Natural killer cell (primary cell): ENCODE data around the gene LSAMP. TPM values are rescaled to one million over a fixed set of nuclear protein-coding genes. Genes with fewer than 3 reads are reported as not detected.

Experiments used
- ATAC-seq, 3 donors: fragments of 150-1000 bp in 2 of 3; fragments of 200-7000 bp in 1 of 3; cut with Tn5 transposase; 1 replicate in 1 of 3; 2 replicates in 2 of 3; pipeline ENCODE4 v1.10.0; 2021; ENCODE audit warnings: mild to moderate bottlenecking in 2 of 3, moderate library complexity in 2 of 3
- DNase-seq, 2 donors: peaks; one replicate each; pipeline versions ENCODE4 v3.0.0 to v3.0.0-alpha.2; 2013 to 2021; ENCODE audit warnings: mixed read lengths in 1 of 2
- H3K27ac ChIP-seq: one replicate; pipeline ENCODE4 v1.5.1; 2013; ENCODE audit warnings: mild to moderate bottlenecking, low read length
- H3K27me3 ChIP-seq: one replicate; pipeline ENCODE4 v1.6.1; 2013; ENCODE audit warnings: low read length; ENCODE audit not compliant: control insufficient read depth, insufficient read depth
- H3K36me3 ChIP-seq: one replicate; pipeline ENCODE4 v1.6.1; 2013; ENCODE audit warnings: low read length; ENCODE audit not compliant: control insufficient read depth, insufficient read depth
- H3K4me1 ChIP-seq: one replicate; pipeline ENCODE4 v1.6.1; 2013; ENCODE audit warnings: low read length; ENCODE audit not compliant: control insufficient read depth, insufficient read depth
- H3K4me3 ChIP-seq: one replicate; pipeline ENCODE4 v1.5.1; 2013; ENCODE audit warnings: low read length
- H3K9me3 ChIP-seq: one replicate; pipeline ENCODE4 v1.6.1; 2013; ENCODE audit warnings: low read length; ENCODE audit not compliant: control insufficient read depth, insufficient read depth
- H3K27ac Mint-ChIP-seq, 2 donors: one replicate each; pipeline ENCODE4 v1.8.0; 2022; ENCODE audit warnings: mild to moderate bottlenecking in 2 of 2, mixed read lengths in 2 of 2, moderate library complexity in 1 of 2
- H3K27me3 Mint-ChIP-seq, 2 donors: one replicate each; pipeline ENCODE4 v1.8.0; 2022; ENCODE audit warnings: low read depth in 2 of 2, mixed read lengths in 2 of 2
- H3K36me3 Mint-ChIP-seq: one replicate; pipeline ENCODE4 v1.8.0; 2022; ENCODE audit warnings: mixed read lengths
- H3K4me1 Mint-ChIP-seq, 2 donors: one replicate each; pipeline ENCODE4 v1.8.0; 2022; ENCODE audit warnings: mixed read lengths in 2 of 2
- H3K4me3 Mint-ChIP-seq: one replicate; pipeline ENCODE4 v1.8.0; 2022; ENCODE audit warnings: mild to moderate bottlenecking, moderate library complexity, mixed read lengths
- H3K9me3 Mint-ChIP-seq, 2 donors: one replicate each; pipeline ENCODE4 v1.8.0; 2022; ENCODE audit warnings: mixed read lengths in 2 of 2
- WGBS: methylation state at CpG from one replicate; pipeline ENCODE4 v1.1.7; 2013; ENCODE audit warnings: missing lambda C conversion rate; ENCODE audit not compliant: insufficient coverage; 5-methylcytosine and 5-hydroxymethylcytosine counted together
- intact Hi-C: fragments of 100-400 bp; cut with micrococcal nuclease; formaldehyde crosslinking; loops from one replicate; pipeline ENCODE4 v1.14.2; 2022
- total RNA-seq, 4 donors: library from RNA; stranded (reverse); fragments of 120-200 nt in 1 of 4; gene quantifications; one replicate each; pipeline versions ENCODE4 v1.2.3 to v1.2.4, GENCODE V29; 2013 to 2022
- TF ChIP-seq, protein P1 (sequence below): fragments of 200-600 bp; IDR thresholded peaks from one replicate; pipeline ENCODE4 v1.8.0; 2022; ENCODE audit warnings: antibody characterized with exemption

LSAMP gene
- total RNA-seq, 3 donors from 2014 or later (not counting 1 experiment from before 2014, with no cell fraction given), result not detected

DNA sequence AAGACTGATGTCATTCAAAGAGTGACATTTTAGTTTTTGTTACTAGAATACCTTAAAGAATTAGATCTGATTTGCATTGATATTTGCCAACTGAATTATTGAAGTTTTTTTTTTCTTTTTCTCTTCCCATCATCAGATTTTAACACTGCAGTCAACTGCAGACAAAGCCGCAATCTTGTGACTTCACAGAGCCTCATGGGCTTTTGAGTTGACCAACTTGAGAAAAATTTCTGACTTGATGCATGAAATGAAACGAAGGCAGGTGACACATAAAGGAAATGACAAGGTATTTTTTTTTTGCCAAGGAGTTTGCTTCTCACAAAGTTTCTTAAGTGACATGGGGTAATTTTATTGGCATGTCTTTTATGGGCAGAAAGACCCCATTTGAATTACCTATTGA is 438.3 kb downstream of the LSAMP start:
- H3K4me3 ChIP-seq, result no peak overlapping the region

DNA sequence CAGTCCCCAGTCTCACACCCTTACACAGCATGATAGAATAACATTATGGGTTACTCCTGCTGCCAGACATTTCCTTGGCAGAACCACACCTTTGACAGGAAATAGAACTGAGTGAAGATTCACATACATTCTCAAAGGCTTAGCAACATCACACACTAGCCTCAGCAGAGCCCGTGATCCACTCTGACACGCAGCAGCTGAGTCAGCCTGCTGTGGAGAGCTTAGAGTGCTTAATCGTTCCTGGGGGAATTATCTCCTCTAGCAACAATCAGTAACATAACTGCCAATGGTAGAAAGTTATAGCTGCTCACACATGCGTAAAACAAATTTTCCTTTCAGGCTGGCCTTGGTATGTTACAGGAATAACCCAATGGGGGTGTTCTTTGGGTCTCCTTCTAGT is 439.9 kb downstream of the LSAMP start:
- ATAC-seq, result no peak
- H3K9me3 ChIP-seq, result no peaks in the 10 kb centered on the region
- Mint-ChIP-seq H3K9me3 (peaks cover 2 to 10% of the 10 kb centered on the region in 2 donors), H3K36me3 (no peaks in the 10 kb centered on the region), H3K27ac (no peak overlapping the region), H3K4me1 (no peaks in the 10 kb centered on the region), H3K4me3 (no peak overlapping the region), H3K27me3 (no peaks in the 10 kb centered on the region)
- no peaks in the 10 kb centered on the region for H3K27me3 ChIP-seq
- no peak overlapping the region for H3K4me3 ChIP-seq
- TF ChIP-seq, protein P1, sequence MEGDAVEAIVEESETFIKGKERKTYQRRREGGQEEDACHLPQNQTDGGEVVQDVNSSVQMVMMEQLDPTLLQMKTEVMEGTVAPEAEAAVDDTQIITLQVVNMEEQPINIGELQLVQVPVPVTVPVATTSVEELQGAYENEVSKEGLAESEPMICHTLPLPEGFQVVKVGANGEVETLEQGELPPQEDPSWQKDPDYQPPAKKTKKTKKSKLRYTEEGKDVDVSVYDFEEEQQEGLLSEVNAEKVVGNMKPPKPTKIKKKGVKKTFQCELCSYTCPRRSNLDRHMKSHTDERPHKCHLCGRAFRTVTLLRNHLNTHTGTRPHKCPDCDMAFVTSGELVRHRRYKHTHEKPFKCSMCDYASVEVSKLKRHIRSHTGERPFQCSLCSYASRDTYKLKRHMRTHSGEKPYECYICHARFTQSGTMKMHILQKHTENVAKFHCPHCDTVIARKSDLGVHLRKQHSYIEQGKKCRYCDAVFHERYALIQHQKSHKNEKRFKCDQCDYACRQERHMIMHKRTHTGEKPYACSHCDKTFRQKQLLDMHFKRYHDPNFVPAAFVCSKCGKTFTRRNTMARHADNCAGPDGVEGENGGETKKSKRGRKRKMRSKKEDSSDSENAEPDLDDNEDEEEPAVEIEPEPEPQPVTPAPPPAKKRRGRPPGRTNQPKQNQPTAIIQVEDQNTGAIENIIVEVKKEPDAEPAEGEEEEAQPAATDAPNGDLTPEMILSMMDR, result no peak
- no peak overlapping the region for H3K27ac ChIP-seq
- H3K36me3 ChIP-seq, result no peaks in the 10 kb centered on the region
- no peaks in the 10 kb centered on the region for H3K4me1 ChIP-seq
- intact Hi-C loops, result no loop called here
- WGBS, result 92% methylated on average over 4 of the region's 4 CpGs
- DNase-seq, result no peak

More for the DNA sequence above, 438.3 kb downstream of the LSAMP start:
- 38% methylated on average over 2 of the region's 2 CpGs for WGBS
- Mint-ChIP-seq H3K4me3 (no peak overlapping the region), H3K4me1 (no peaks in the 10 kb centered on the region), H3K36me3 (no peaks in the 10 kb centered on the region), H3K27ac (no peak overlapping the region), H3K27me3 (no peaks in the 10 kb centered on the region), H3K9me3 (peaks cover 3 to 11% of the 10 kb centered on the region in 2 donors)
- ATAC-seq (no peak), DNase-seq (no peak)
- no peaks in the 10 kb centered on the region for H3K36me3 ChIP-seq
- H3K27ac ChIP-seq, result no peak overlapping the region
- intact Hi-C loops, result no loop called here
- no peaks in the 10 kb centered on the region for H3K27me3 ChIP-seq
- TF ChIP-seq, protein P1, result no peak
- no peaks in the 10 kb centered on the region for H3K4me1 ChIP-seq
- no peaks in the 10 kb centered on the region for H3K9me3 ChIP-seq

DNA sequence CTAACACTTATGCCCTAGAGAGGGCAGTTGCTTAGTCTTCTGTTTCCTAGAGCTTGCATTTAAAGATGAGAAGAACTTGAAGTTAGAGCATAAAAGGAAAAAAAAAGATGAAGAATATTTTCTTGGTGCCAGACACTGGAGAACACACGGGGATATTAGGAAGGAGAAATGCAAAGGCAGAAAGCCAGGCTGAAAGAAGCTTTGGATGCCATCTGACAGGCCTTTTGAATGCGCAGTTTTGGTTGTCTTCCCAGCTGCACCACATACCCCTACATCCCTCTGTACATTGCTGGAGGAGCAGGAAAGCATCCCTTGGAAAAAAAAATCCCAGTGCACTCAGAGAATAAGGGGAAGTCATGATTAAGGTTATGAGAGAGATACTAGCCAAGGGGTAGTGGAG is 443.1 kb downstream of the LSAMP start:
- Mint-ChIP-seq H3K4me3 (no peak overlapping the region), H3K9me3 (peaks cover 0 to 15% of the 10 kb centered on the region in 2 donors), H3K4me1 (no peaks in the 10 kb centered on the region), H3K36me3 (no peaks in the 10 kb centered on the region), H3K27ac (no peak overlapping the region), H3K27me3 (no peaks in the 10 kb centered on the region)
- intact Hi-C loops, result no loop called here
- TF ChIP-seq, protein P1, result no peak
- H3K27ac ChIP-seq, result no peak overlapping the region
- H3K27me3 ChIP-seq, result no peaks in the 10 kb centered on the region
- H3K4me1 ChIP-seq, result no peaks in the 10 kb centered on the region
- H3K36me3 ChIP-seq, result no peaks in the 10 kb centered on the region
- WGBS, result 69% methylated on average over 1 of the region's 2 CpGs
- ATAC-seq (no peak), DNase-seq (no peak)
- H3K4me3 ChIP-seq, result no peak overlapping the region
- no peaks in the 10 kb centered on the region for H3K9me3 ChIP-seq

DNA sequence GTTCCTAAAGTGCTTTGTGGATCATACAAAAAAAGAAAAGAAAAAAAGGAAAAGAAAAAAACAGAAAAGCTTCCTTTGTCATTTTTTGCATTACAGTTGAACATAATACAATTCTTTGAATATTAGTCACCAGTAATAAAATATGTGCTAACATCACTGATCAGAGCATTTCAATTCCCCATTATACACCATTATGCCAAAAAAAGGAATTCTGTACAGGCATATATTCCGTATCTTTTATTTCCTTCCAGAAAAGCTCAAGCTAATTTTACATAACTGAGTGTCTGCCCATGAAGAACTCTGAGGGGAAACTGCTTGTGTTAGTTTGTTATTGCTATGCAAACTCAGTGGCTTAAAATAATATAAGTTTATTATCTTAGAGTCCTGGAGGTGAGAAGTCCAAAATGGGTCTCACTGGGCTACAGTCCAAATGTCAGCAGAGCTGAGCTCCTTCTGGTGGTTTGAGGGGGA is 444.1 kb downstream of the LSAMP start:
- DNase-seq (no peak), ATAC-seq (no peak)
- H3K36me3 Mint-ChIP-seq, result no peaks in the 10 kb centered on the region
- no peaks in the 10 kb centered on the region for H3K4me1 Mint-ChIP-seq
- Histone ChIP-seq H3K27me3 (no peaks in the 10 kb centered on the region), H3K4me3 (no peak overlapping the region), H3K4me1 (no peaks in the 10 kb centered on the region), H3K36me3 (no peaks in the 10 kb centered on the region), H3K9me3 (no peaks in the 10 kb centered on the region), H3K27ac (no peak overlapping the region)
- H3K27me3 Mint-ChIP-seq, result no peaks in the 10 kb centered on the region
- H3K9me3 Mint-ChIP-seq, result peaks cover 0 to 17% of the 10 kb centered on the region in 2 donors
- TF ChIP-seq, protein P1, result no peak
- WGBS, result no CpG with 5 or more reads among the region's 1 CpG
- H3K27ac Mint-ChIP-seq, result no peak overlapping the region
- intact Hi-C loops, result no loop called here
- no peak overlapping the region for H3K4me3 Mint-ChIP-seq
